GM21515 (cell line): Measurements from ENCODE around the gene RTL5.

Source experiments
- ATAC-seq: cut with Tn5 transposase; IDR thresholded peaks from one replicate; pipeline ENCODE4 v1.9.1; 2021; ENCODE audit not compliant: unreplicated experiment

Gene RTL5

GRCh38 chrX:72130156-72130761, 1.5 kb downstream of the RTL5 start:
- ATAC-seq = no peak

- ATAC-seq = no peak
These were observed 2.1 kb downstream of the RTL5 start for GRCh38 chrX:72129661-72130060.

- ATAC-seq = no peak
These were observed 2.8 kb downstream of the RTL5 start for GRCh38 chrX:72128881-72129280.

GRCh38 chrX:72128183-72128834, 3.4 kb downstream of the RTL5 start:
- no peak for ATAC-seq

- no peak for ATAC-seq
These were observed 4.4 kb downstream of the RTL5 start for GRCh38 chrX:72127332-72127731.

GRCh38 chrX:72126539-72127140, 5.1 kb downstream of the RTL5 start:
- ATAC-seq = peak; percentile 76

- ATAC-seq = no peak
These were observed 5.7 kb downstream of the RTL5 start for GRCh38 chrX:72126048-72126415.

GRCh38 chrX:72125331-72126047, 6.2 kb downstream of the RTL5 start:
- no peak for ATAC-seq

GRCh38 chrX:72124540-72125201, 7.0 kb downstream of the RTL5 start:
- ATAC-seq = no peak

GRCh38 chrX:72123471-72124185, 8.1 kb downstream of the RTL5 start:
- ATAC-seq = no peak

- no peak for ATAC-seq
These were observed 8.9 kb downstream of the RTL5 start for GRCh38 chrX:72122621-72123337.

GRCh38 chrX:72121383-72121782, 10.3 kb downstream of the RTL5 start:
- no peak for ATAC-seq

- ATAC-seq = no peak
These were observed 10.9 kb downstream of the RTL5 start for GRCh38 chrX:72120837-72121236.

- no peak for ATAC-seq
These were observed 14.0 kb downstream of the RTL5 start for GRCh38 chrX:72117636-72118210.

GRCh38 chrX:72115380-72115779, 16.3 kb downstream of the RTL5 start:
- ATAC-seq = no peak

- no peak for ATAC-seq
These were observed 16.9 kb downstream of the RTL5 start for GRCh38 chrX:72114807-72115206.

- ATAC-seq = no peak
These were observed 17.4 kb downstream of the RTL5 start for GRCh38 chrX:72114306-72114705.

- ATAC-seq = no peak
These were observed 18.3 kb downstream of the RTL5 start for GRCh38 chrX:72113461-72113860.

GRCh38 chrX:72110876-72111708, 20.6 kb downstream of the RTL5 start:
- ATAC-seq = no peak
